Tibial nerve (tissue), 4 donors: ENCODE data around the gene KRT36.

ENCODE experiments used
- CTCF ChIP-seq, 5 experiments: fragments of 200-600 bp in 3 of 5; fragments of 450-650 bp in 2 of 5; sonication (generic) in 3 of 5; IDR thresholded peaks; one replicate each; pipeline ENCODE4 v1.5.1; 2016 to 2019; ENCODE audit warnings: antibody characterized with exemption in 5 of 5, mild to moderate bottlenecking in 3 of 5, moderate library complexity in 2 of 5
- EP300 ChIP-seq, 2 donors: sonication (generic); formaldehyde crosslinking; IDR thresholded peaks; one replicate each; pipeline ENCODE4 v1.6.1; 2017; ENCODE audit warnings: antibody characterized with exemption in 2 of 2, mild to moderate bottlenecking in 1 of 2
- POLR2A ChIP-seq, 2 donors: fragments of 450-650 bp; IDR thresholded peaks; one replicate each; pipeline ENCODE4 v1.6.1; 2017; ENCODE audit warnings: antibody characterized with exemption in 2 of 2, mild to moderate bottlenecking in 2 of 2, moderate library complexity in 2 of 2

- TF ChIP-seq CTCF (IDR thresholded peaks at IDR 0.05) (no peak), POLR2A (IDR thresholded peaks at IDR 0.05) (no peak), EP300 (IDR thresholded peaks at IDR 0.05) (no peak)
Observed at GRCh38 chr17:41483991-41484826, 5.5 kb downstream of the KRT36 start.
